NT2/D1 (cell line): ENCODE measurements around the gene KRTAP5-7.

Experiments used
- SUZ12 ChIP-seq: IDR thresholded peaks from 2 replicates; pipeline ENCODE4 v1.6.1; 2011; ENCODE audit not compliant: insufficient read length, insufficient read depth; ENCODE audit errors: extremely low read depth
- ZNF274 ChIP-seq: IDR thresholded peaks from 2 replicates; pipeline ENCODE4 v1.6.1; 2011; ENCODE audit warnings: mild to moderate bottlenecking, low read depth, low read length

DNA sequence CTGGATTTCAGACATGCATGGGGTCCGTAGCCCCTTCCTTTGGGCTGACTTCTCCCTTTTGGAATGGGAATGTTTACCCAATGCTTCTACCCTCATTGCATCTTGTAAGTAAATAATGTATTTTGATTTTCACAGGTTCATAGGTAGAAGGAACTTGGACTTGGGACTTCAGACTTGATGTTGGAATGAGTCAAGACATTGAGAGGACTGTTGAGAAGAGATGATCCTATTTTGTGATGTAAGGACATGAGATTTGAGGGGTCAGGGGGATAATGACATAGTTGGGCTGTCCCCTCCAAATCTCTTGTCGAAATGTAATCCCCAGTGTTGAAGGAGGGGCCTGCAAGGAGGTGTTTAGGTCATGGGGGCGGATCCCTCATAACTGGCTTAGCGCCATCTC, 37.4 kb downstream of the KRTAP5-7 start:
- TF ChIP-seq ZNF274 = no peak
- TF ChIP-seq SUZ12 = no peak
